ENCODE data around the gene DNTTIP2.

DNTTIP2 gene

DNA sequence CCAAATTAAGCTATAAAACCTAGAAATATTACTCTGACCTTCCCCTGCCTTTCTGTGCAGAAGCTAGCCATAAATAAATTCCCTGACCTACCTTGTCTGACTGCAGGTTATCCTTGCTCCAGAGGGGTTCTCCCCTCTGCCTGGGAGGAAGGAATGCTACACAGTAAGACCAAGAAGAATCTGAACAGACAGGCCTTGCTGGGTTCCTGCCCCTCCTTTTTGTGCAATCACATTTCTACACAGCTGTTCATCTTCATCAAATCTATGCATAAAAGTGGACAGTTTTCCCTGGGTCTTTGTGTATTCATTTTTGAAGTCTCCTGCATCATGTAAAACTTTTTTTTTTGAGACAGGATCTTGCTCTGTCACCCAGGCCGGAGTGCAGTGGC is 50.6 kb downstream of the DNTTIP2 start:
- Histone ChIP-seq H3K27ac (ENCODE audit: low read depth, low read length) (no peak overlapping the region), H3K4me2 (ENCODE audit: low read depth, low read length, poor library complexity, severe bottlenecking) (no peak overlapping the region), H3K79me2 (ENCODE audit: insufficient read depth, low read length) (no peaks in the 10 kb centered on the region), H3K27me3 (ENCODE audit: low read length) (no peaks in the 10 kb centered on the region), H3K4me3 (ENCODE audit: insufficient read depth, low read length, poor library complexity, severe bottlenecking) (no peak overlapping the region), H4K20me1 (ENCODE audit: low read depth, low read length) (no peaks in the 10 kb centered on the region), H3F3A (ENCODE audit: insufficient read depth) (no peaks in the 10 kb centered on the region), H3K36me3 (ENCODE audit: low read length) (no peaks in the 10 kb centered on the region), H3K9me3 (ENCODE audit: insufficient read depth, low read length) (peaks cover 4% of the 10 kb centered on the region; the same call in 1 of the 2 replicates), H2AFZ (ENCODE audit: low read depth, low read length, severe bottlenecking) (no peak overlapping the region), H3K9me2 (replicated peaks; ENCODE audit: insufficient read depth, low read length) (no peaks in the 10 kb centered on the region), H3K9ac (ENCODE audit: low read length) (no peak overlapping the region)
- TF ChIP-seq EZH2phosphoT487 (conservative IDR thresholded peaks at IDR 0.05; ENCODE audit: low read length) = no peak
- TF ChIP-seq, protein P1, sequence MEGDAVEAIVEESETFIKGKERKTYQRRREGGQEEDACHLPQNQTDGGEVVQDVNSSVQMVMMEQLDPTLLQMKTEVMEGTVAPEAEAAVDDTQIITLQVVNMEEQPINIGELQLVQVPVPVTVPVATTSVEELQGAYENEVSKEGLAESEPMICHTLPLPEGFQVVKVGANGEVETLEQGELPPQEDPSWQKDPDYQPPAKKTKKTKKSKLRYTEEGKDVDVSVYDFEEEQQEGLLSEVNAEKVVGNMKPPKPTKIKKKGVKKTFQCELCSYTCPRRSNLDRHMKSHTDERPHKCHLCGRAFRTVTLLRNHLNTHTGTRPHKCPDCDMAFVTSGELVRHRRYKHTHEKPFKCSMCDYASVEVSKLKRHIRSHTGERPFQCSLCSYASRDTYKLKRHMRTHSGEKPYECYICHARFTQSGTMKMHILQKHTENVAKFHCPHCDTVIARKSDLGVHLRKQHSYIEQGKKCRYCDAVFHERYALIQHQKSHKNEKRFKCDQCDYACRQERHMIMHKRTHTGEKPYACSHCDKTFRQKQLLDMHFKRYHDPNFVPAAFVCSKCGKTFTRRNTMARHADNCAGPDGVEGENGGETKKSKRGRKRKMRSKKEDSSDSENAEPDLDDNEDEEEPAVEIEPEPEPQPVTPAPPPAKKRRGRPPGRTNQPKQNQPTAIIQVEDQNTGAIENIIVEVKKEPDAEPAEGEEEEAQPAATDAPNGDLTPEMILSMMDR (IDR thresholded peaks at IDR 0.05; ENCODE audit: insufficient read depth, low read length, poor library complexity, severe bottlenecking) = no peak

DNA sequence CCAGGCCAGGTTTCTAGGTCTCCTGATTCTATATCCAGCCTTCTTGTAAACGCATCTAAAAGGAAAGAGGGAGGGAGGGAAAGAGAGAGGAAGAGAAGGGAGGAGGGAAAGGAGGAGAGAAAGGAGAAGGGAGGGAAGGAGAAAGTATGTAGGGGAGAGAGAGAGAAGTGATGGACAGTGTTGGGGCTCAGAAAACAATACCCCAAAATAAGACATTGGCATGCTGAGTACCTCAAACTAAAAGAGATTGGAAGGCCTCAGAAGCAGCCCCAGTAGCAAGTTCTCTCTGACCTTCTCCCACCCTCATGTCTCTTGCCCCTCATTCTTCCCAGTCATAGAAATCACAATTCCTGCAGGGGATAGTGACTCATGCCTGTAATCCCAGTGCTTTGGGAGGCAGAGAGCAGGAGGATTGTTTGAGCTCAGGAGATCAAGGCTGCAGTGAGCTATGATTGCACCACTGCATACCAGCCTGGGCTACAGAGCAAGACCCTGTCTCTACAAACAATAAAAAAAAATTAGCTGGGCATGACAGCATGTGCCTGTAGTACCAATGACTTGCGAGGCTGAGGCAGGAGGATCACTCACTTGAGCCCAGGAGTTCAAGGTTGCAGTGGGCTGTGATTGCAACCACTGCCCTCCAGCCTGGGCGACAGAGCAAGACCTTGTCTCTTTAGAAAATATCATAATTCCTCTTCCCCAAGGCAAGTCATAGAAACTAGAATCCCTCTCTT is 51.2 kb downstream of the DNTTIP2 start:
- peaks cover 1% of the 10 kb centered on the region; the same call in 1 of the 2 replicates for H3K9me3 ChIP-seq (ENCODE audit: insufficient read depth, low read length)
- no peaks in the 10 kb centered on the region for H3K79me2 ChIP-seq (ENCODE audit: insufficient read depth, low read length)
- TF ChIP-seq, protein P1 (IDR thresholded peaks at IDR 0.05; ENCODE audit: insufficient read depth, low read length, poor library complexity, severe bottlenecking) = no peak
- TF ChIP-seq EZH2phosphoT487 (conservative IDR thresholded peaks at IDR 0.05; ENCODE audit: low read length) = no peak
- no peak overlapping the region for H3K4me3 ChIP-seq (ENCODE audit: insufficient read depth, low read length, poor library complexity, severe bottlenecking)
- no peaks in the 10 kb centered on the region for H3K36me3 ChIP-seq (ENCODE audit: low read length)
- no peak overlapping the region for H2AFZ ChIP-seq (ENCODE audit: low read depth, low read length, severe bottlenecking)
- no peaks in the 10 kb centered on the region for H3F3A ChIP-seq (ENCODE audit: insufficient read depth)
- H3K27ac ChIP-seq (ENCODE audit: low read depth, low read length) = no peak overlapping the region
- H3K9ac ChIP-seq (ENCODE audit: low read length) = no peak overlapping the region
- no peaks in the 10 kb centered on the region for H3K27me3 ChIP-seq (ENCODE audit: low read length)
- H4K20me1 ChIP-seq (ENCODE audit: low read depth, low read length) = no peaks in the 10 kb centered on the region
- H3K9me2 ChIP-seq (replicated peaks; ENCODE audit: insufficient read depth, low read length) = no peaks in the 10 kb centered on the region
- H3K4me2 ChIP-seq (ENCODE audit: low read depth, low read length, poor library complexity, severe bottlenecking) = no peak overlapping the region

DNA sequence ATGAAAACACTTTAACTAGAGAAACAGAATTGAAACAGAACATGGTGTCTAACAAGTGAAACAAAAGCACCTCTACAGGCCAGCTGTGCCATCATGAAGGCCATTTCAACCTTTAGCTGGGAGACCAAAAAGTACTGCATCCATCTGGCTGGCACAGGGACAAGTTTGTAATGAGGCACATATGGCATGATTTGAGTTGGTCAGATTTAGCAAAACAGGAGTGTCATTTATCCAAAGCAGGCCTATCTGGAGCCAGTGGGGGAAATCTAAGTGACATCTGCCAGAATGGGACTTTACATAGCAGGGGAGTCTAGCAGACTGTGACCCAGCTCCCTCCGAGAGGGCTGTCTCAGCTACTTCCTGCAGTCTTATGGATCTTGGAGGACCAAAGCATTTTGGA is 51.9 kb downstream of the DNTTIP2 start:
- no peaks in the 10 kb centered on the region for H3K9me2 ChIP-seq (replicated peaks; ENCODE audit: insufficient read depth, low read length)
- H3K27ac ChIP-seq (ENCODE audit: low read depth, low read length) = no peak overlapping the region
- no peak overlapping the region for H3K4me3 ChIP-seq (ENCODE audit: insufficient read depth, low read length, poor library complexity, severe bottlenecking)
- no peak overlapping the region for H3K9ac ChIP-seq (ENCODE audit: low read length)
- H3K27me3 ChIP-seq (ENCODE audit: low read length) = no peaks in the 10 kb centered on the region
- H2AFZ ChIP-seq (ENCODE audit: low read depth, low read length, severe bottlenecking) = no peak overlapping the region
- TF ChIP-seq, protein P1 (IDR thresholded peaks at IDR 0.05; ENCODE audit: insufficient read depth, low read length, poor library complexity, severe bottlenecking) = no peak
- TF ChIP-seq EZH2phosphoT487 (conservative IDR thresholded peaks at IDR 0.05; ENCODE audit: low read length) = no peak
- H3K9me3 ChIP-seq (ENCODE audit: insufficient read depth, low read length) = no peaks in the 10 kb centered on the region
- H3K79me2 ChIP-seq (ENCODE audit: insufficient read depth, low read length) = no peaks in the 10 kb centered on the region
- no peaks in the 10 kb centered on the region for H4K20me1 ChIP-seq (ENCODE audit: low read depth, low read length)
- H3K4me2 ChIP-seq (ENCODE audit: low read depth, low read length, poor library complexity, severe bottlenecking) = no peak overlapping the region
- H3F3A ChIP-seq (ENCODE audit: insufficient read depth) = no peaks in the 10 kb centered on the region
- no peaks in the 10 kb centered on the region for H3K36me3 ChIP-seq (ENCODE audit: low read length)
